Stimulated activated CD8-positive, alpha-beta memory T cell treated with anti-CD3 and anti-CD28 coated beads, Interleukin-15, amount 100 ng/mL, for 24 hours (primary cell): ENCODE data around the gene PGBD5.
"Not testable (repeated sequence)": the region's sequence is repeated elsewhere in the genome, so short reads cannot be mapped to it uniquely, and the experiment has no call there.

Source experiments
- DNase-seq: peaks from one replicate; pipeline ENCODE4 v3.0.0-alpha.2; 2020; ENCODE audit warnings: low read depth

The PGBD5 gene

DNA sequence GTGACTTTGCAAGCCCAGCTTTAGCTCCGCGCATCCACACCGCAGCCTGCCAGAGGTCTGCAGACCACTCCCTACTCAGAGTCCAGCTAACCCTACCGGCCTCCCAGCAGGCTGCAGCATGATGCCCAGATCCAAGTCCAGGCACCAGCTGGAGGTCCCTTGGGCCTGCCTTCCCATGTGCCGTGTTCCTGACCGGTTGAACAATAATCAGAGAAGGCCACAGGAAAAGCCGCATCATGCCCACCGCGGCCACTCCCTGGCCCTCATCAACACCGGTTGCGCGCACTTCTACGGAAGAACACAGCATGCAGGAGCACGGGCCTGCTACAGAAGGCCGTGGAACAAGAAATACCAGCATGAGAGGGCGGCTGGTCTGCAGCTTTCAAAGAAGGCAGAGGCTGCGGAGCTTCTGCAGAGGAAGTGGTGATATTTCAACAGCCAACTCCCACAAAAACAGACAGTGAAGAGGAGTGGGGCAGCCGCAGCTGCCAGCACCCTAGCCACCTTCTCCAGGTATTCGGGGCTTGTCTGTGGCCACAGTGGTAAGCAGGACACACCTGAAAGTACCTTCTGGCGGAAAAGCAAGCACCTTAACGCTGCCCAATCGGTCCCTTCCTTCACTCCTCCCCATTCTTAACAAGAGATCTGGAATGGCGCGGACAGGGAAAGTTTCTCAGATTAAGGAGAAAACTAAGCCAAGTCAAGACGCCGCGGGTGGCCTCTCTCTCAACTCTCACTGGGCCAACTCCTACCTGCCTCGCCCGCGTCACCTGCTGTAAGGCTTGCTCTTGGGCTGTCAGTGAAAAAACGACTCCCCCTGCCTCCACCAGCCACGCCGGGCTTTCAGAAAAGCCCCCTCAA is 1.5 kb downstream of the PGBD5 start:
- DNase-seq = no peak

DNA sequence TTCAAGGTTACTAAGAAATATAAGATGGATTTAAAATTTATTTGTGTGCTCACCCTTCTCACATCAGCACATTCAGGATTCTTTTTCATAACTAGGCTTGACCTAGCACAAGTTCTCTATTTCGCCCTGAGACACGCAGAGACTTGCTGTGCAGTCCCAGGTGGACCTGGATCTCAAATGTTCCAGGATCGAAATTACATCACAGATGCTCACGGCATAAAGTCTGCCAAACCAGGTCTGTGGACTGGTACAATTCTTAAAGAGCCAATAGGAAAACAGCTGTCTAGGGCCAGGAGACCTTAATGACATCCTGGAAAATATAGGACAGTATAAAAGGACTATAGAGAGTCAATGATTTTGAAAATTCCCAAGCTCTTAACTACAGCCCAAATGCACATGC is 2.2 kb downstream of the PGBD5 start:
- DNase-seq = no peak

DNA sequence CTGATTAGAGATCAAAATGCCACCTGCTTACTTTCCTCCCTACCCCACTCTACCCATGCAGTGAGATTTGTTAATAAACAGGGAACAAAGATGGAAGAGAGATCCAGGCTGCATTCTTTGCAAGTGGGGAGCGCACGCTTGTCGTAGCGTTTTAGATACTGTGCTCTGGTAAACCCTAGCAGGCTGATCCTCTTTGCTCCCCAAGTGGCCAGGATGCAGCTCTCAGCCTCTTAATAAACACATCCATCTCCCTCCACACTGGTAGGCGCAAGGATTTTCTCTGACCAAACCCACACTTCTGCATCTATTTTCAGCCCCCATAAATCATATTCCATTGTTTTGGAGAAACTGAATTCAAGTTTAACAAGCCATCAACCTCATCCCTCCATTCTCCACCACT is 2.9 kb downstream of the PGBD5 start:
- DNase-seq = no peak

- no peak for DNase-seq
These were observed 3.7 kb downstream of the PGBD5 start for GRCh38 chr1:230422221-230422981.

DNA sequence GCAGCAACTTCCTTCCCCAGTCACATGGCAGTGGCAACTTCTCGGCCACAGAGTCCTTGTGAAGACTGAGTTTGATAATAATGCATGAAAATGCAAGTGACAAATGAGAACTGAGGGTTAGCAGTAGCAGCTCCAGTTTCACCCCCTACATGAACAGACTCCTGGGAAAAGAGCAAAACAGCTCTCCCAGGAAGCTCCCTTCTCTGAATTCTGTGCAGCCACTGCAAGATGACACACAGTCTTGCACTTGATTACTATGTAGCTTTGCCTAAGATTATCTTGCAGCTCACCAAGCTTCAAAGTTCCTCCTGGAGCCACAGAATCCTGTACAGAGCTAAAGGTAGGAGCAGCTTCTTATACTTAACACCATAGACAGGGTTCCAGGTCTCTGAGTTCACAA is 4.7 kb downstream of the PGBD5 start:
- no peak for DNase-seq

DNA sequence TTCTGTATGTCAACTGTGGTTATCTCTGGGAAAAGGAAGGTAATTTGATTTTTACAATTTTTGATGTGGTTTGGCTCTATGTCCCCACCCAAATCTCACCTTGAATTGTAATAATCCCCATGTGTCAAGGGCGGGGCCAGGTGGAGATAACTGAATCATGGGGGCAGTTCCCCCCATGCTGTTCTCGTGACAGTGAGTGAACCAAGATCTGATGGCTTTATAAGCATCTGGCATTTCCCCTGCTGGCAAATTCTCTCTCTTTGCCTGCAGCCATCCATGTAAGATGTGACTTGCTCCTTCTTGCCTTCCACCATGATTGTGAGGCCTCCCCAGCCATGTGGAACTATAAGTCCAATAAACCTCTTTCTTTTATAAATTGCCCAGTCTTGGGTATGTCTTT is 5.8 kb downstream of the PGBD5 start:
- DNase-seq = not testable (repeated sequence)

GRCh38 chr1:230416430-230416829 is 9.7 kb downstream of the PGBD5 start:
- no peak for DNase-seq

DNA sequence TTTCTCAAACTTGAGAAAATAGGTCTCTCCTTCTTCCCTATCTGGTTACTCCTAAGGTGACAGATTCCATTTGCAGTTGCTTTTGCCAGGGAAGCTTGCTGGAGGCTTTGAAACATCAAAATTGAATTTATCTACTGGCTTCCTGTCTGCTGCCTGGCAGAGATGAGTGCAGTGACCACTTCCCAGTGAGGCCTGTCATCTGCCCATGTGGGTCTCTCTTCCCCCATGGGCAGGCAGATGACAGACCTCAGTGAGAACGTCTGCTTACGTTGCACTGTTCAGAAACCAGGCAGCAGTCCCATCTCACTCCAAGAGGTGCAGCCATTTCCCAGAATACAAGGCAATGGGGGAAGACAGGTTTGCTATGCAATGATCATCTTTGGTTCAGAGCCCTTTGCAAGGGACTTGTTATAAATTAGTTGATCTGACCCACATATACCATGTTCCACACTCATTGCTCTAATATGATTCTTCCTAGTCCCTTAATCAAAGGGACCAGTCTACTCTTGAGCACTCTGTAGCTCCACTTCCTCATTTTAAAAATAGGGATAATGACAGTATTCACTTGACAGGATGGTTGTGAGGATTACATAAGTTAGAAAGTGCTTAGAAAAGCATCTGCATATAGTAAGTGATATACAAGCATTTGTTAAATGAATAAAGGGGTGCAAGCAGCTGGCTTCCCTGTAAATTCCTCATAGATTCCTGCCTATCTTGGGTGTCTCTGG is 10.6 kb downstream of the PGBD5 start:
- DNase-seq = no peak

GRCh38 chr1:230414694-230415093 is 11.4 kb downstream of the PGBD5 start:
- no peak for DNase-seq

GRCh38 chr1:230414102-230414501 is 12.0 kb downstream of the PGBD5 start:
- no peak for DNase-seq

GRCh38 chr1:230413061-230413460 is 13.1 kb downstream of the PGBD5 start:
- no peak for DNase-seq

GRCh38 chr1:230408971-230409370 is 17.2 kb downstream of the PGBD5 start:
- no peak for DNase-seq

DNA sequence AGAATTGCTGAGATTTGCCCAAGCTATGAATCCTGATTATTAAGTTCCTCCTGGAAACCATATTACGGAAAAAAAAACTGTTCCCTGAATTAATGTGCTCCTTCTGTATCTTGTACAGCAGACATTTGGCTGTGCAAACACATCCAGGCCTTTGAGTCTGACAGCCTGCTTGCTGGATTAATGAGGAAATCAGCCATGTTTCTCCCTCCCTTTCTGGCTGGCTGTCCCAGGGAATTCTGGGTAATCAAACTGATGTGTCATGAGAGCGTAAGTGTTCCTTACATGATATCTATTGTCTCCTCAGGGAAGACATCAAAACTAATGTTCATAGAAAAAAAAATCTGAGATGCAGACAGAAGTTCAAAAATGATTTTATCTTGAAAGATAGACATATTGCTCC is 18.8 kb downstream of the PGBD5 start:
- DNase-seq = no peak

DNA sequence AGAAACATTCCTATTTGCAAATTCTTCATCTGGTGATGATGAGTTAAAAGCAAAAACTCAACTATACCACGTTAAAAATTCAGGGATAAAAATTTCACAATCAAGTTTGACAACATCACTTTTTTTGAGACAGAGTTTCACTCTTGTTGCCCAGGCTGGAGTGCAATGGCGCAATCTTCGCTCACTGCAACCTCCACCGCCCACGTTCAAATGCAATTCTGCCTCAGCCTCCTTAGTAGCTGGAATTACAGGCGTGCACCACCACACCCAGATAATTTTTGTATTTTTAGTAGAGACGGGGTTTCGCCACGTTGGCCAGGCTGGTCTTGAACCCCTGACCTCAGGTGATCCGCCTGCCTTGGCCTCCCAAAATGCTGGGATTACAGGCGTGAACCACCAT is 19.4 kb downstream of the PGBD5 start:
- not testable (repeated sequence) for DNase-seq

DNA sequence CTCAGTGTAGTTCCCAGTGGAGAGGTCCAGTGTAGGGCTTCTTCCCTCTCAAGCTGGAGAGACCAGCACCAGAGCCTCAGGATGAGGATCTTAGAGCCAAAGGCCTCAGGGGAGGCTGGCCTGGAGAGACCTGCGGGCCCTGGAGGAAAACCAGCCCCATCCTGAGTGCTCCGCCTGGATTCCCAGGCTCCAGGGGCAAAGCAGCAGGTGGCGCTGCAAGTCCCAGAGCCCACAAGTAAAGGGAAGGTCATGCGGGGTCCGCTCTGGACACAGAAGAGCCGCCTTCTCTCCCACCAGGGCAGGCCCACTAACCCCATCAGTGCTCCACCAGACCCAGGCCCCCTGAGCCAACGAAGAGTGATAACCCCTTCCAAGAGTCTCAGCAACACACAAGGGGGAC is 22.7 kb downstream of the PGBD5 start:
- no peak for DNase-seq

DNA sequence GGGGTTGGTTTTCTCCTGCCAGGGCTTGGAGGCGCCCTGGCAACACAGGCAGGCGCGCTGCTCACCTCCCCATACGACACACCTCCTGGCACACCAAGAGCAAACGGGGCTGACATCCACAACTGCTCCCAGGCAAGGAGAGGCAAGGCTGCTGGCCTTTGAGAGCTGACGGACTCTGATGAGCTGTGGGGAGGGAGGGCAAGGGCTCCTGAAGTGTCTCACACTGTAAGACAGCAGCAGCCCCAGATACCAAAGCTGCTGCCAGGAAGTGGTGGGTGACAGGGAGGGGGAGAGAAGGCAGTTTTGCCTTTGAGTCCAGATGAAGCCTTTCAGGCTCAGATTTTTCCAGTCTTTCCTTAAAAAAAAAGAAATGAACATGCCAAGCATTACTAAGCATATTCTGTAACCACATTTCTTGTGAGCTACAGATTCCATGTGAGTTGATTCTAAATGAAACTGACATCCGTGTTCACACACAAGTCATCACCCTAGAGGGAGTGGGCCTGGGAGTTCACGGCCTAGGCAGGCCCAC is 24.3 kb downstream of the PGBD5 start:
- no peak for DNase-seq

DNA sequence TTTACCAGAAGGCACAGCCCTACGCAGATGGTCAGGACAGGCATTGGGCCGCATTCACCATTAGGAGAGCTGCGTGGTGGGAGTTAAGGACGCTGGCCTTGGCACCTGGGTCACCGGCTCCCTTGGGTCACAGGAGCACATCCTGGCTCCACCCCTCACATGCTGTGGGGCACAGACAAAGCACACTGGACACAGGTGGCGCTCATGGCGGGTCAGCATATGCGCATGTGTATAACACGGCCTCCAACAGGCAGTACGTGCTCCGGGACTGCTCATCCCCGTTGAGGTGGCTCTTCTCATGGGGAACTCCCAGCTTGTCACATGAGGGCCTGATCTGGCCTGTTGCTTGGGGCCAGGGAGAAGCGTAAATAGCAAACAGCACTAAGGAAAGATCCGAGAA is 25.0 kb downstream of the PGBD5 start:
- no peak for DNase-seq

- DNase-seq = no peak
These were observed 26.2 kb downstream of the PGBD5 start for GRCh38 chr1:230400007-230400344.

DNA sequence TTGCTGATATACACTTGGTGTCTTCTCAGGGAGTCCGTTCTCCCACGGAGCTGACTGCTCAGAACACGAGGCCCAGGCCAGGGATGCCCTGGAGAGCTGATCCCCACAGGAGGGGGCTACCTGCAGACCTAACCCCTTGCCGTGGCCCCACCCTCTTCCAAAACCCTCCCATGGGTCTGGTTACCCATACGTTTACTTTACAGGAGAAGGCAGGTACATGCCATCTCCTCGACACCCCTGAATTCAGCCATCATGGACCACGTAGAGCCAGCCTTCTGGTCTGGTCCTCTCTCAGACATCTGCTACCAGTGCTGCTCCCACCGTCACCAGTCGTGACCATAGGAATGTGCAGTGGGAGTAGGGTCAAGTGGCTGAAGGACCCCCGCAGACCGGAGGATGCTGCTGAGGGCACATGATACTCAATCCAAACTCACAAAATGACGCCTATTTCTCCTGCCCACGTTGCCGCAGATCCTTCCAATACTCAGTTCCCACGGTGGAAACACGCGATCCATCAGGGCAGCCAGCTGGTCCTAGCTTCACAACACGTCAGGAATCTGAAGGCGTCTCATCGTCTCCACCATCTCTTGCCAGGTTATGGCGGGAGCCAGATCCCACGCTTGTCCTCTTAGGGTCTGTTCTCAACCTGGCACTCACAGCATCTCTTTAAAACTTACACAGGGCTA is 26.7 kb downstream of the PGBD5 start:
- no peak for DNase-seq

DNA sequence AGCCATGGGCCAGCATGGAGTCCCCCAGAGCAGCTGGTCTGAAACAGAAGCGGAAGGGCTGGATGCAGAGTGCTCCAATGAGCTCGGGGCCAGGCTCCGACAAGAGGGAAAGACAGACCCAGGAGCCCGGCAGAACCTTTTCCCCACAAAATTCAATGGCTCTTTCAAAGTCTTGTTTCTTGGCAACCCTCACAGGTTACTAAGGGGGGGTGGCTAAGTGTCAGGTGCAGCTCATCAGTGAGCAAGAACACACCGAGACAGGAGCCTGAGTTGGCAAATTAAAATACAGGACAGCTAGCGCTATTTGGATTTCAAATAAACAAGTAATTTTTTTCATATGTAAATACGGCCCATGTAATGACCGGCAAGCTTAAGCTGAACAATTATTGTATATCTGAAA is 27.3 kb downstream of the PGBD5 start:
- no peak for DNase-seq

DNA sequence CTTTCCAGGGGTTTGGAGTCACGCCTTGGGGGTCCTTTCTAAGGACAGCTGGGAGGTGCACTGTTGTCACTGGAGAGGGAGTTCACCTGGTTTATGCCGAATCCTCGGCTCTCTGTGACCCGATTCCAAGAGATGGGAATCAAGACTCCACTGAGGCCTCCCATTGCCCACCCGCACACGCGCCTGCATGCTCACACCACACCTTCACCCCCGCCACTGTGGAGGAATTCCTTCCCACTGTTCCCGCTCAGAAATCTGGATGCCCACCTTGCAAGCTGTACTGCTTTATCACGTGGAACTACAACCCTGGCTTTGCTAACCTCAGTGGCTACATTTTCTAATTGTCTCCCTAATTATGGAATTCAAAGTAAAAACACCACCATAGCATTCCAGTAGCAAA is 29.2 kb downstream of the PGBD5 start:
- DNase-seq = no peak

GRCh38 chr1:230395932-230396331 is 30.2 kb downstream of the PGBD5 start:
- no peak for DNase-seq
